GM12878 (cell line): ENCODE data around the gene UBR2. TPM values are rescaled to one million over a fixed set of nuclear protein-coding genes. Genes with fewer than 3 reads are reported as not detected.

ENCODE experiments used
- ATAC-seq: fragments of 200-7000 bp; cut with Tn5 transposase; 3 replicates; pipeline ENCODE4 v1.9.1; 2020; ENCODE audit warnings: mild to moderate bottlenecking, moderate library complexity
- BruUV-seq: library from RNA; stranded (reverse); fragments of 400-500 nt; replicated peaks from 2 replicates; lab custom pipeline; 2021; lab: Mats Ljungman, UMichigan
- CTCF ChIA-PET: fragments of 300-600 bp; sonication (Branson Sonifier 250); formaldehyde crosslinking; extraction: SDS; loops from one replicate; lab custom pipeline; 2021; ENCODE audit warnings: inconsistent platforms; lab: Yijun Ruan, JAX
- POLR2A ChIA-PET: fragments of 350-600 bp; formaldehyde crosslinking; extraction: SDS; loops from one replicate; lab custom pipeline; 2021; ENCODE audit warnings: inconsistent platforms; lab: Charles Lee
- RAD21 ChIA-PET: fragments of 300-600 bp; sonication (Branson Sonifier 250); formaldehyde crosslinking; loops from one replicate; lab custom pipeline; 2023; ENCODE audit warnings: antibody characterized with exemption; ENCODE audit not compliant: unreplicated experiment; lab: Charles Lee
- SMC1A ChIA-PET: fragments of 300-600 bp; sonication (Branson Sonifier 250); formaldehyde crosslinking; loops from one replicate; lab custom pipeline; 2023; ENCODE audit not compliant: unreplicated experiment, uncharacterized antibody; lab: Charles Lee
- DNase-seq: peaks from one replicate; pipeline ENCODE4 v3.0.0-alpha.2; 2011; ENCODE audit warnings: low read depth, low spot score
- FAIRE-seq: peaks from 3 replicates; lab custom pipeline; 2011; peaks lifted over from hg19 to GRCh38; lab: Jason Lieb, UNC
- H2AFZ ChIP-seq: 2 replicates; pipeline ENCODE4 v1.6.0; 2011; ENCODE audit warnings: low read depth, low read length, control low read depth; ENCODE audit not compliant: control insufficient read depth
- H3K27ac ChIP-seq: 2 replicates; pipeline ENCODE4 v1.5.1; 2011; ENCODE audit warnings: control low read depth; ENCODE audit not compliant: control insufficient read depth, insufficient read depth
- H3K27me3 ChIP-seq, 2 experiments: replicated peaks in 1 of 2; 2 replicates each; pipeline versions ENCODE4 v1.6.0 to v1.6.1; 2011; ENCODE audit warnings: low read length in 1 of 2; ENCODE audit not compliant: control insufficient read depth in 2 of 2, insufficient read depth in 2 of 2
- H3K36me3 ChIP-seq, 2 experiments: 2 replicates each; pipeline ENCODE4 v1.5.1; 2011; ENCODE audit warnings: low read length in 1 of 2; ENCODE audit not compliant: control insufficient read depth in 2 of 2, insufficient read depth in 2 of 2
- H3K4me1 ChIP-seq: 2 replicates; pipeline ENCODE4 v1.6.1; 2011; ENCODE audit warnings: mild to moderate bottlenecking, low read length, moderate library complexity, mixed read lengths; ENCODE audit not compliant: control insufficient read depth, insufficient read depth
- H3K4me2 ChIP-seq: 2 replicates; pipeline ENCODE4 v1.6.0; 2011; ENCODE audit warnings: control low read depth; ENCODE audit not compliant: control insufficient read depth, insufficient read depth
- H3K4me3 ChIP-seq: fragments of 200-600 bp; sonication (generic); 2 replicates; pipeline ENCODE4 v1.5.1; 2016
- H3K79me2 ChIP-seq: 2 replicates; pipeline ENCODE4 v1.6.0; 2011; ENCODE audit warnings: low read length; ENCODE audit not compliant: control insufficient read depth, insufficient read depth
- H3K9ac ChIP-seq: 2 replicates; pipeline ENCODE4 v1.8.0; 2011; ENCODE audit warnings: low read length, control low read depth, mixed read lengths; ENCODE audit not compliant: control insufficient read depth, insufficient read depth
- H3K9me3 ChIP-seq: replicated peaks from 3 replicates; pipeline ENCODE4 v1.5.1; 2011; ENCODE audit warnings: mild to moderate bottlenecking, low read length; ENCODE audit not compliant: control insufficient read depth, insufficient read depth
- H4K20me1 ChIP-seq: 2 replicates; pipeline ENCODE4 v1.6.0; 2011; ENCODE audit not compliant: control insufficient read depth, insufficient read depth
- EP300 ChIP-seq, 2 experiments: fragments of 150-350 bp in 1 of 2; IDR thresholded peaks; 2 replicates each; pipeline ENCODE4 v1.6.1; 2011 to 2012; ENCODE audit warnings: low read depth in 2 of 2, low read length in 2 of 2, borderline replicate concordance in 1 of 2, improper control_type of control experiment in 1 of 2, inconsistent platforms in 1 of 2; ENCODE audit not compliant: control insufficient read depth in 1 of 2
- IKZF2 ChIP-seq, 2 experiments: fragments of 450-650 bp; IDR thresholded peaks; 2 replicates each; pipeline ENCODE4 v1.6.1; 2017; ENCODE audit warnings: mild to moderate bottlenecking in 2 of 2, moderate library complexity in 2 of 2
- MTA3 ChIP-seq: IDR thresholded peaks from 2 replicates; pipeline ENCODE4 v1.6.1; 2012; ENCODE audit warnings: low read length, inconsistent platforms, borderline replicate concordance
- NFIC ChIP-seq: IDR thresholded peaks from 2 replicates; pipeline ENCODE4 v1.6.1; 2012; ENCODE audit warnings: low read depth, mild to moderate bottlenecking, inconsistent platforms, low read length, moderate library complexity
- PRDM15 ChIP-seq: fragments of 450-650 bp; formaldehyde crosslinking; IDR thresholded peaks from 2 replicates; pipeline ENCODE4 v1.4.0; 2020; ENCODE audit warnings: mild to moderate bottlenecking, moderate library complexity
- RB1 ChIP-seq: fragments of 450-650 bp; formaldehyde crosslinking; IDR thresholded peaks from 2 replicates; pipeline ENCODE4 v1.6.1; 2017; ENCODE audit warnings: mild to moderate bottlenecking, borderline replicate concordance
- RELB ChIP-seq: fragments of 450-650 bp; IDR thresholded peaks from 2 replicates; pipeline ENCODE4 v1.6.1; 2017; ENCODE audit warnings: low read depth, mild to moderate bottlenecking, moderate library complexity
- RFX5 ChIP-seq: IDR thresholded peaks from 2 replicates; pipeline ENCODE4 v1.6.1; 2011; ENCODE audit warnings: low read depth, low read length, improper control_type of control experiment
- SRF ChIP-seq, 2 experiments: IDR thresholded peaks; 2 replicates each; pipeline ENCODE4 v1.6.1; 2011; ENCODE audit warnings: low read depth in 2 of 2, low read length in 2 of 2, mild to moderate bottlenecking in 1 of 2, moderate library complexity in 1 of 2
- TCF3 ChIP-seq: IDR thresholded peaks from 2 replicates; pipeline ENCODE4 v1.6.1; 2012; ENCODE audit warnings: low read depth, mild to moderate bottlenecking, low read length, borderline replicate concordance; ENCODE audit not compliant: insufficient read depth
- ZNF687 ChIP-seq: fragments of 450-650 bp; IDR thresholded peaks from 2 replicates; pipeline ENCODE4 v1.6.1; 2017; ENCODE audit warnings: mild to moderate bottlenecking, moderate library complexity
- WGBS: methylation state at CpG from one replicate; pipeline ENCODE4 v1.1.6; 2016; ENCODE audit warnings: low lambda C conversion rate; ENCODE audit not compliant: insufficient replicate concordance, insufficient coverage; ENCODE audit errors: missing lambda C conversion rate; 5-methylcytosine and 5-hydroxymethylcytosine counted together
- in situ Hi-C: fragments of 300-500 bp; cut with MboI; formaldehyde crosslinking; loops from 9 replicates; pipeline ENCODE4 v1.14.3; 2018; ENCODE audit warnings: mixed read lengths
- intact Hi-C: fragments of 100-400 bp; cut with micrococcal nuclease; formaldehyde crosslinking; loops from one replicate; pipeline ENCODE4 v1.14.2; 2022; ENCODE audit not compliant: unreplicated experiment
- polyA plus RNA-seq, 11 experiments: library from polyadenylated mRNA; depleted of rRNA in 4 of 11; unstranded in 6 of 11; stranded (reverse) in 5 of 11; fragments of >200 nt; fragmentation: Nextera tagmentation in 4 of 11; fragmentation: Illumina TruSeq in 1 of 11; extraction: Ambion mirVana in 4 of 11; extraction: Trizol in 1 of 11; gene quantifications; 1 replicate in 1 of 11; 2 replicates in 10 of 11; pipeline versions ENCODE4 v1.2.1 to v1.2.3, GENCODE V29; 2011 to 2016; ENCODE audit warnings: inconsistent platforms in 2 of 11, missing spikeins in 2 of 11, low read depth in 1 of 11
- total RNA-seq, 4 experiments: library from RNA; depleted of rRNA in 3 of 4; stranded (reverse); fragments of >200 nt in 3 of 4; fragmentation: Illumina TruSeq in 1 of 4; extraction: Trizol in 1 of 4; gene quantifications; 2 replicates each; pipeline versions ENCODE4 v1.2.1 to v1.2.3, GENCODE V29; 2013 to 2021

UBR2 gene
- total and polyA plus RNA-seq, 10 of the 15 experiments (the other 5 are each of a cell fraction or from before 2014, with no cell fraction given): 2.3 to 18.4 (median 9.6) TPM

- intact Hi-C loops: loop anchor here (2.0 kb wide), 1 partner anchor 13 kb away; no protein-coding TSS in a partner anchor
- no TSS peak for BruUV-seq
- no peak for TF ChIP-seq EP300 (IDR thresholded peaks at IDR 0.05; ENCODE audit: borderline replicate concordance in 1 of 2, control insufficient read depth in 1 of 2, low read depth in 2 of 2, low read length in 2 of 2)
- no peak for TF ChIP-seq RB1
- TF ChIP-seq TCF3: no peak
- TF ChIP-seq SRF (IDR thresholded peaks at IDR 0.05; ENCODE audit: low read depth in 2 of 2, low read length in 2 of 2): no peak
- TF ChIP-seq PRDM15: no peak
- no peak for TF ChIP-seq RELB
- no peak for TF ChIP-seq RFX5
- TF ChIP-seq IKZF2 (IDR thresholded peaks at IDR 0.05): no peak
- no peak for TF ChIP-seq MTA3
- no peak for TF ChIP-seq NFIC
- TF ChIP-seq ZNF687: no peak
Measured at GRCh38 chr6:42519779-42520178, 44.0 kb upstream of the UBR2 start.

More at GRCh38 chr6:42519779-42520178, 44.0 kb upstream of the UBR2 start:
- H3K4me3 ChIP-seq: no peak overlapping the region
- RAD21 ChIA-PET: interaction anchor here (1.5 to 6.3 kb wide), 5 partner anchors 10 to 95 kb away, joined by 4 to 55 read pairs (median 8); no protein-coding TSS in a partner anchor
- H3K79me2 ChIP-seq: no peaks in the 10 kb centered on the region
- H3K36me3 ChIP-seq: no peaks in the 10 kb centered on the region
- no peak overlapping the region for H3K4me2 ChIP-seq
- 100% methylated on average over 2 of the region's 2 CpGs for WGBS
- no peak for FAIRE-seq
- H3K9ac ChIP-seq: no peak overlapping the region
- no peaks in the 10 kb centered on the region for H3K27me3 ChIP-seq
- SMC1A ChIA-PET: interaction anchor here (0.6 to 5.7 kb wide), 10 partner anchors 9 to 236 kb away, joined by 3 to 54 read pairs (median 4); no protein-coding TSS in a partner anchor
- no peaks in the 10 kb centered on the region for H4K20me1 ChIP-seq
- in situ Hi-C loops: no loop called here
- H3K4me1 ChIP-seq: peaks cover 15% of the 10 kb centered on the region
- ATAC-seq: no peak
- H2AFZ ChIP-seq: no peak overlapping the region
- no peak overlapping the region for H3K27ac ChIP-seq
- CTCF ChIA-PET: interaction anchor here (0.7 to 6.8 kb wide), 9 partner anchors 10 to 348 kb away, joined by 3 to 61 read pairs (median 4); no protein-coding TSS in a partner anchor
- peaks cover 3% of the 10 kb centered on the region; the same call in 2 of the 3 replicates for H3K9me3 ChIP-seq
- DNase-seq: no peak
- POLR2A ChIA-PET: interaction anchor here (0.7 to 4.7 kb wide), 5 partner anchors 10 to 466 kb away, joined by 3 to 32 read pairs (median 3); no protein-coding TSS in a partner anchor
